ENCODE results near the gene ABR.

DNA sequence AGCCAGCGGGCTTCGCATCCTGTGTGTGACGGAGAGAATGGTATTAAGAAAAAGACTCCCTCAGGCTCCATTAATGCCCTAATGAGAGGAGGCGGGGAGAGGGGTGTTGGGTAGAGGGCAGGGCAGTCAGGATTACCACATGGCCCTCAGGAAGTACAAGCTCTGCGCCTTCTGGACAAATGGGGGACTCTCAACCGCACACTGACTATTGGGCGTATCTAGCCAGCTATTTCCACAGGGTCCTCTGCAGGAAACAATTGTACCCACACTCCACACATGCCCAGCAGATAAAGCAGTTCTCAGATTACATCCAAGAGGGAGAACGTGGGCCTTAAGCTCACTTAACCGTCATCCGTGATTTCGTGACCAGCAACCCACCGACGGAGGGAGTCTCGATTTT is 214.9 kb downstream of the ABR start:
- TF ChIP-seq, protein P1, sequence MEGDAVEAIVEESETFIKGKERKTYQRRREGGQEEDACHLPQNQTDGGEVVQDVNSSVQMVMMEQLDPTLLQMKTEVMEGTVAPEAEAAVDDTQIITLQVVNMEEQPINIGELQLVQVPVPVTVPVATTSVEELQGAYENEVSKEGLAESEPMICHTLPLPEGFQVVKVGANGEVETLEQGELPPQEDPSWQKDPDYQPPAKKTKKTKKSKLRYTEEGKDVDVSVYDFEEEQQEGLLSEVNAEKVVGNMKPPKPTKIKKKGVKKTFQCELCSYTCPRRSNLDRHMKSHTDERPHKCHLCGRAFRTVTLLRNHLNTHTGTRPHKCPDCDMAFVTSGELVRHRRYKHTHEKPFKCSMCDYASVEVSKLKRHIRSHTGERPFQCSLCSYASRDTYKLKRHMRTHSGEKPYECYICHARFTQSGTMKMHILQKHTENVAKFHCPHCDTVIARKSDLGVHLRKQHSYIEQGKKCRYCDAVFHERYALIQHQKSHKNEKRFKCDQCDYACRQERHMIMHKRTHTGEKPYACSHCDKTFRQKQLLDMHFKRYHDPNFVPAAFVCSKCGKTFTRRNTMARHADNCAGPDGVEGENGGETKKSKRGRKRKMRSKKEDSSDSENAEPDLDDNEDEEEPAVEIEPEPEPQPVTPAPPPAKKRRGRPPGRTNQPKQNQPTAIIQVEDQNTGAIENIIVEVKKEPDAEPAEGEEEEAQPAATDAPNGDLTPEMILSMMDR (IDR thresholded peaks at IDR 0.05), result no peak
- no peak for TF ChIP-seq POLR2A (IDR thresholded peaks at IDR 0.05)

All from right lobe of liver (tissue), 4 donors.